GM19240 (cell line): ENCODE measurements around the gene PTPN1.
"Not testable (repeated sequence)": the region's sequence is repeated elsewhere in the genome, so short reads cannot be mapped to it uniquely, and the experiment has no call there.

Experiments
- DNase-seq: peaks from one replicate; pipeline ENCODE4 v3.0.0; 2011; ENCODE audit warnings: low spot score; ENCODE audit not compliant: insufficient read length

PTPN1 gene

GRCh38 chr20:50589548-50590347, 79.6 kb downstream of the PTPN1 start:
- no peak for DNase-seq

DNA sequence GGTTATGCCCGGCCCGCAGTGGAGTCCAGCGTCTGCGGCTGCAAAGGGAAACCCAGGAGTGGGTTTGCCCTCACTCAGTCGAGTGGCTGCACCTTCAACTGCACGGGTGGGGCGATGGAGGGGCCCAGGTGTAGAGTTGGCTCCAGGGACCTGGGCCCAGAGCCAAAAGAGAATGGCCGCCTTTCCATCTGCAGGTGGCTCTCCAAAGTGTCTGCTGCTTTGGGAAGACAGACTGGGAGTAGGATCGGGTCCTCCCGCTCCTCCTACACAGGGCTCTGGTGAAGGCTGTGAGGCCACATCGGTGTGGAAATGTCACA, 80.1 kb downstream of the PTPN1 start:
- no peak for DNase-seq

DNA sequence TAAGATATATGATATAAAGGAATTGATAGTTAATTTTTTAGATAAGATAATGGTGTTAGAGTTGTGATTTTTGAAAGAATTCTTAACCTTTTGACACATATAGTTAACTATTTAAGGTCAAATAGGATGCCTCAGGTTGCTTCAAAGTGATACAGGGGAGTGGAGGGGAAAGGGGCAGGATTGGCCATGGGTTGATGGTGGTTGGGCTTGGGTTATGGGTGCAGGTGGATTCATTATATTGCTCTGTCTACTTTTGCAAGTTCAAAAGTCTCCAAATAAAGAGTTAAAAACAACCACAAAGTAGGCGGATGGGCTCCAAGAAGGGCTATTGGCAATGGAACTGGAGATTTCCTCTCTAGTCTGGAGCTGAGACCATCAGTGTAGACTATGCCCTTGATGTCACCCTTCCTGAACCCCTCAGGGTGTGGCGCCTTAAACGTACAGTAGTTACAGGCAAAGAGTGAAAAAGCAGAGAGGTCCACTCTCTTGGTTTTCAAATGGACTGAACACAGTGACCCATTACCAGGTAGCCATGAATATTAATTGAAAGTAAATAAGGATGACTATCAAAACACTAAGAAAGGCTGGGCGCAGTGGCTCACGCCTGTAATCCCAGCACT, 81.2 kb downstream of the PTPN1 start:
- no peak for DNase-seq

DNA sequence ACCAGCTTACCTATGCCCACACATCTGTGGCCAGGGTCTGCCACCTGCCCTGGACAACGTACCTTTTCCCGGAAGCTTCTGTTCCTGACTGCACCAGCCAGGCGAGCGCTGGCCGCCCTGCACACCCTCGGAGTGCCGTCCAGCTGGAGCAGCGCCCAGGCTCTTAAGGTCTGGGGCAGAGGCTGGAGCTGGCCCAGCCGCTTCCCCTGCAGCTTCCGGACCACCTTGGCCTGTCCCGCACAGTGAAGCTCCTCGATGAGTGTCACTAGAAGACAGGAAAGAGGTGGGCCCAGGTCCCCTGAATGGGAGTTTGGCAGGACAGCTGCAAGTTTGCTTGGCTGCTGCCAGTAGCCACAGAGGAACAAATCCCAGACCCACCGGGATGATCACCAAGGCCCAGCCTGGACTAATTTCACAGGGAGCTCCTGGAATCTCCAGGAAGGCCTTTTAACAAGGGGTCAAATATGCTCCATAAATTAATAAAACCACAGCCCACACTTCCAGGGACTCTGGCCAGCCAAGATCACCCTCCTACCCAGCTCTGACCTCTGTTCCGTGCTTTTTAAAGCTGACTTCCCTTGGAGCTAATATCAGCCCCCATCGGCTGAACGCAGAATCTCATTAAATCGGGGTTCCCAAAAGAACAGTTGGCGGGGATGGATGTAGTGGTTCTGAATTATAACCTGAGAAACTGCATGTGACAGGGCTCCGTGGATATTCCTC, 82.3 kb downstream of the PTPN1 start:
- no peak for DNase-seq

DNA sequence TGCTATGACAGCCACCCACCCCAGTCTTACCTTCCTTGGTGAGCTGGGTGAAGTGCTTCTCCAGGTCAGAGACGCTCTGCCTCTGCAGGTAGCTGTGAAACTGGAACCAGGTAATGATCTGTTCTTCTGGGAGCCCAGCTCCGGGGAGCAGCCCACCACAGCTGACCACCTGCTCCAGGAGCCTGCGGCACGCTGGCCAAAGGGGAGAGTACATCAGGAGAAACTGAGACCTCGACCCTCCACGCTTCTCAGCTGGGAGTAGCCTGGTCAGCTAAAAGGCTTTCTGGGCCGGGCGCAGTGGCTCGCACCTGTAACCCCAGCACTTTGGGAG, 82.8 kb downstream of the PTPN1 start:
- no peak for DNase-seq

- DNase-seq = no peak
These were observed 84.0 kb downstream of the PTPN1 start for GRCh38 chr20:50594231-50594590.

DNA sequence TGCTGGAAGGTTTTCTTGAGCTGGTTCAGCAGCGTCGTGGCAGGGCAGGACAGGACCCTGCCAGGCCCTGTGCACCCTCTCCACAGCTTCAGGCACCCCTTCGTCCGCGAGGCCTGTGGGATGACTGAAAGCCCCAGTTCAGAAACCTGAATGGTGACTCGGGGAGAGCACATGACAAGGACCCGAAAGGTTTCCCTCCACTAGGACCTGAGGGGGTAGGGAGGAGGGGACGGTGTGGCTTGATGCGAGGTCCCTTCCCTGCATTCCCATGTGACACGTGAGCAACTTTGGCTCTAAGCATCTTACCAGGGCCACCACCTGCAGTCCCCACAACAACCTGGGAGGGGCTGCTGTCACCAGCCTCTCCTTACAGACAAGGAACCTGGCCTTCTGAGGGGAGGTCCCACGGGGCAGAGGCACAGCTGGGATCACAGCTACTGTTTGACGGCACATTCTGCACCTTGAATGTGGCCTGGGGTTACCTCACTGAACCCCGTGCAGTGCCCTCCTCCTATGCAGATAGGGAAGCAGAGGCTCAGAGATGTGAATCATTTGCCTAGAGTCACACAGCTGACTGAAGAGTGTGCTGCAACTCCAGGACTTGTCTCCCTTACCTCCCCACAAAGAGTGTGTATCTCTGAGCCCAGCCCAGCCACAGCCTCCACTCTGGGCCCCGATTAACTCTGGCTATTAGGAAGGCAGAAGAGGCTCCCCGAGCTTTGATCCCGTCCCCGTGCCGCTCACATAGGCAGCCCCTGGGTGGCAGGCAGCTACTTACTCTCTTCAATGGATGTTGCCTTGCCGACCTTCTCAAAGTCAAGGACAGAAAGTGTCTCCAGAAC, 84.6 kb downstream of the PTPN1 start:
- no peak for DNase-seq

DNA sequence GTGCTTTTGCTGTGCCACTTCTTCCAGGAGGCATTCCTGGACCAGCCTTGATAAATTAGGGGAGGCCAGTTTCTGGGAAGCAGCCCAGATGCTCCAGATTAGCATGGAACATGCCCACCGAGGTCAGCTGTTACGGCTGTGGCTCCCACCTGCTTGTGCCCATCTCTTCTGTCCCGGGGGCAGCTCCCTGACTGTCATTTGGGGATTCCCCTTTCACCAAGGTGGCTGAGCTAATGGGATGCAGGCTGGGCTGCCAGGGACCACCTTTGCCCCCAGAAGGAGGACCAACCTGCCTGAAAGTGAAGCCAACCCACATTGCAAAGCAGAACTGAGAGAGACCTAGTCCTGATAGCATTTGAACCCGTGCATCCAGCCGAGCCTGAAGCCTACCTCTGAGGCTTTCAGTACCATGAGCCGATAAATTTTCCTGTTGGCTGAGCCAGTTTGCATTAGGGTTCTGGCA, 85.3 kb downstream of the PTPN1 start:
- no peak for DNase-seq

GRCh38 chr20:50595988-50596693, 86.0 kb downstream of the PTPN1 start:
- DNase-seq = no peak

- no peak for DNase-seq
These were observed 86.5 kb downstream of the PTPN1 start for GRCh38 chr20:50596694-50597021.

DNA sequence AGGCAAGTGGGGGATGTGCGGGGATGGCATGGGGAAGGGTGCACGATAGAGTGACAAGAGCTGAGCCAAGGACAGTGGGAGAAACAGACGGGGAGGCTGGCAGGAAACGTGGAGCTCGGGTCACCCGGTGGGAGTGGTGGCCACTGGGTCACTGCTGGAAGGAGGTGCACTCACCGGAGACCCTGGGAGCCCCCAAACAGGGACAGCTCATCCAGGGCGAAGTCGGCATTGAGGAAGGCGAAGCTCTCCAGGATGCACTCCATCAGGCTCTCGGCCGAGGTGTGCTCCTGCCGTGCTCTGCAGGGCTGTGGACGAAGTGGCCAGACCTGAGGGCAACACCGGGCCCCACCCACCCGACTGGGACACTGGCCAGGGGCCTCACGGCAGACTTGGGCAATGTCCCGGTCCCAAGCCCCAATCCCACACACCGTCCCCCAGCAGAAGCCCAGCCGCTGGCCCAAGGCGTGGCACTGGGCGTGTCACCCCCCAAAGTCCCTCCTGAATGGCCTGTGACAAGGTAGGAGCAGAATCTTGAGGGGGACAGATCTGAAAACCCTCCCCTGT, 87.3 kb downstream of the PTPN1 start:
- no peak for DNase-seq

DNA sequence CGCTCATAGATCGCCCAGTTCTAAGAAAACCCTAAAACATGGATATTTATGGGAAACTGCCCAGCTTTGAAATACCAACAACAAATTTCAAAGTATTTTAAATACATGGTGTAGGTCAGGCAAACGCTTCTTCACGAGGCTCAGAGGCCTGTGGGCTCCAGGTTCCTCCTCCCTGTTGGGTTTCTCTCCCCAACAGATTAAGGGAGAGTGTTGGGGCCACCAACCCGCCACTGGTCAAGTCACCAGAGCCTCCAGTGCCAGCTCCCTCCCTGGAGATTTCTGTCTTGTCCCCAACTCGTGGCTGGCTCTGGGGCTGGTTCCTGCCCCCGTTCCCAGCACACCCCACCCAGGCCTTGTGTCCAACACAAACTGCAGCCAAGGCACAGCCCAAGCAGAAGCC, 87.9 kb downstream of the PTPN1 start:
- no peak for DNase-seq

- DNase-seq = not testable (repeated sequence)
These were observed 88.6 kb downstream of the PTPN1 start for GRCh38 chr20:50598768-50599167.

- no peak for DNase-seq
These were observed 90.2 kb downstream of the PTPN1 start for GRCh38 chr20:50600281-50600895.

- DNase-seq = no peak
These were observed 91.6 kb downstream of the PTPN1 start for GRCh38 chr20:50601511-50602431.

DNA sequence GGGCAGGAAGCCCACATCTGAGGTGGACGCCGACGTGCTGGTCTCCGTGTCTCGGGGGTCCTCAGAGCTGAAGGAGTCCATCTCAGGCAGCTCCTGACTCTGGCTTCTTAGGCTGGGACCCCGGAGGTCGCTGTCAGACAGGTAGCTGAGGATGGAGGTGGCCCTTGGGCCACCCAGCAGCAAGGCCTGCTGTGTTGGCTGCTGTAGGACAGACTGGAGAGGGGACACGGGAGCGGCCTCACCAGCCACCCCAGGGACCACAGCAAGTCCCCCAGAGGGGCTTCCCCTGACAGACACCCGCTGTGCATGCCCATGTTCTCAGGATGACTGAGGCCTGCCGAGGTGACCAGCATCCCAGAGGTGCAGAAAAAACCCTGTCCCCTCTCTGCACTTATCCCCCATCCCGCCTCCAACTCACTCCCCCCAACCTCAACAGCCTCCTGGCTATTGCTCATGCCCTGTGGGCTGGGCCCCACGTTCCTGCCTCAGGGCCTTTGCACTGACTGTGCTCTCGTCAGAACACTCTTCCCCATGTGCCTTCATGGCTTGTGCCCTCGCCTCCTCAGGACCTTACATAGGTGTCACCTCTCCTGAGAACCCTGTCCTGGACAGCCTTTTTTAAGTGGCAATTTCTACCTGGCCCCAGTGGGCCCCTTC, 92.4 kb downstream of the PTPN1 start:
- DNase-seq = no peak

GRCh38 chr20:50604451-50604850, 94.3 kb downstream of the PTPN1 start:
- DNase-seq = no peak

DNA sequence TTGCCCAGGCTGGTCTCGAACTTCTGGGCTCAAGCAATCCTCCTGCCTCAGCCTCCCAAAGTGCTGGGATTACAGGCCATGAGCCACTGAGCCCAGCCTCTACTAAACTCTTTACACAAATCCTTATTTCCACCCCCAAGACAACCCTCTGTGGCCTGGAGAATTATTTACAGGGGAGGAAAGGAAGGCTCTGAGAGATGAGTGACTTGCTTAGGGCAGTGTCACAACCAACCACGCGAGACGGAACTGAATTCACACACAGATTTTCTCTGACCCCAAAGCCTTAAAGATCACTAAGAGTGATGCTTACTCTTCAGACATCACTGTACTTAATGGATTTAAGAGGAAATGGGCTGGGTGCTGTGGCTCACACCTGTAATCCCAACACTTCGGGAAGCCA, 95.0 kb downstream of the PTPN1 start:
- no peak for DNase-seq

DNA sequence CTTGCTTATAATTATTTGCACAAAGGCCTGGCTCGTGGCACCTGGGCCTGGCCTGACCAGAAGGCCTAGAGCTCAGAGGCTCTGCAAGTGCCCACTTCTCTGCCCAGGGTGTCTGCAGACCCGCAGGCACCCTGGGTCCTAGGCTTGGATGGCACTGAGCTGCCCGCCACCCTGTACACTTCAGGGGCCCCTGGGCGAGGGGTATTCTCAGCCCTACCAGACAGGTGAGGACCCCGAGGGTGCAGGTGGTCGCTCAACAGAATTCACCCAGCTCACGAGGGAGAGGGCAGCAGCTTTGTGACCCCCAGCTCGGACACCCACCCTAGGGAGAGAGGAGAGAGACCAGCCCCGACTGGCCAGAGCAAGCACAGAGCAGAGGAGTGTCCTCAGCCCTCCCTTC, 97.3 kb downstream of the PTPN1 start:
- no peak for DNase-seq
